HepG2 (cell line): ENCODE results near the gene KPNB1. TPM values are rescaled to one million over a fixed set of nuclear protein-coding genes. Genes with fewer than 3 reads are reported as not detected.

Source experiments
- CREBL2 ChIP-seq: sonication (generic); formaldehyde crosslinking; IDR thresholded peaks from 2 replicates; pipeline ENCODE4 v1.8.1; 2023; ENCODE audit warnings: missing genetic modification reagents, mild to moderate bottlenecking, borderline replicate concordance
- DR1 ChIP-seq: sonication (generic); formaldehyde crosslinking; IDR thresholded peaks from 2 replicates; pipeline ENCODE4 v1.8.0; 2021; ENCODE audit warnings: mild to moderate bottlenecking, missing genetic modification reagents, inconsistent platforms
- FOXC1 ChIP-seq: sonication (generic); formaldehyde crosslinking; IDR thresholded peaks from 2 replicates; pipeline ENCODE4 v1.8.0; 2022; ENCODE audit warnings: mild to moderate bottlenecking, missing genetic modification reagents, borderline replicate concordance
- HMGXB3 ChIP-seq: sonication (generic); formaldehyde crosslinking; IDR thresholded peaks from 2 replicates; pipeline ENCODE4 v1.4.0; 2020; ENCODE audit warnings: missing genetic modification reagents, borderline replicate concordance
- REL ChIP-seq: sonication (generic); formaldehyde crosslinking; conservative IDR thresholded peaks from 2 replicates; pipeline ENCODE4 v1.8.0; 2022; ENCODE audit warnings: mild to moderate bottlenecking, missing genetic modification reagents, moderate library complexity
- SNAPC4 ChIP-seq: sonication (generic); formaldehyde crosslinking; IDR thresholded peaks from 2 replicates; pipeline ENCODE4 v1.4.0; 2020; ENCODE audit warnings: mild to moderate bottlenecking, missing genetic modification reagents
- TAF15 ChIP-seq: fragments of 200-400 bp; formaldehyde crosslinking; IDR thresholded peaks from one replicate; pipeline ENCODE4 v1.6.1; 2018; ENCODE audit warnings: mild to moderate bottlenecking, low read depth, low read length; ENCODE audit not compliant: poor library complexity, severe bottlenecking
- ZFP82 ChIP-seq: sonication (generic); formaldehyde crosslinking; IDR thresholded peaks from 2 replicates; pipeline ENCODE4 v1.5.1; 2020; ENCODE audit warnings: mild to moderate bottlenecking, missing genetic modification reagents, borderline replicate concordance
- ZNF292 ChIP-seq: sonication (generic); formaldehyde crosslinking; IDR thresholded peaks from 2 replicates; pipeline ENCODE4 v1.8.1; 2022; ENCODE audit warnings: mild to moderate bottlenecking, low read depth, missing genetic modification reagents, borderline replicate concordance
- ZNF335 ChIP-seq: sonication (generic); formaldehyde crosslinking; IDR thresholded peaks from 2 replicates; pipeline ENCODE4 v1.4.0; 2020; ENCODE audit warnings: missing genetic modification reagents
- ZNF337 ChIP-seq: sonication (generic); formaldehyde crosslinking; IDR thresholded peaks from 2 replicates; pipeline ENCODE4 v1.5.1; 2020; ENCODE audit warnings: missing genetic modification reagents, low read depth, mild to moderate bottlenecking, borderline replicate concordance
- ZNF563 ChIP-seq: sonication (generic); formaldehyde crosslinking; IDR thresholded peaks from 2 replicates; pipeline ENCODE4 v1.8.0; 2022; ENCODE audit warnings: mild to moderate bottlenecking, moderate library complexity, missing genetic modification reagents
- ZNF766 ChIP-seq: sonication (generic); formaldehyde crosslinking; IDR thresholded peaks from 2 replicates; pipeline ENCODE4 v1.5.0; 2020; ENCODE audit warnings: missing genetic modification reagents, borderline replicate concordance
- polyA plus RNA-seq, 8 experiments: library from polyadenylated mRNA; depleted of rRNA in 3 of 8; stranded (reverse) in 7 of 8; unstranded in 1 of 8; fragments of >200 nt; fragmentation: Illumina TruSeq in 4 of 8; extraction: Trizol in 4 of 8; gene quantifications; 2 replicates each; pipeline versions ENCODE4 v1.2.1 to v1.2.3, GENCODE V29; 2011 to 2016; ENCODE audit warnings: low read depth in 4 of 8, missing spikeins in 1 of 8, mixed read lengths in 1 of 8; ENCODE audit not compliant: insufficient read depth in 1 of 8
- total RNA-seq, 5 experiments: library from RNA; depleted of rRNA; stranded (reverse); fragments of >200 nt; fragmentation: Illumina TruSeq; extraction: Trizol; gene quantifications; 2 replicates each; pipeline ENCODE4 v1.2.3, GENCODE V29; 2016; ENCODE audit warnings: low read depth in 1 of 5
- TF ChIP-seq, protein P1 (sequence below): sonication (generic); formaldehyde crosslinking; IDR thresholded peaks from 2 replicates; pipeline ENCODE4 v1.4.0; 2020; ENCODE audit warnings: missing genetic modification reagents

The KPNB1 gene
- total and polyA plus RNA-seq, 2 of the 13 experiments (the other 11 are each of a cell fraction or from before 2014, with no cell fraction given): 164 to 424 TPM

- TF ChIP-seq, protein P1, sequence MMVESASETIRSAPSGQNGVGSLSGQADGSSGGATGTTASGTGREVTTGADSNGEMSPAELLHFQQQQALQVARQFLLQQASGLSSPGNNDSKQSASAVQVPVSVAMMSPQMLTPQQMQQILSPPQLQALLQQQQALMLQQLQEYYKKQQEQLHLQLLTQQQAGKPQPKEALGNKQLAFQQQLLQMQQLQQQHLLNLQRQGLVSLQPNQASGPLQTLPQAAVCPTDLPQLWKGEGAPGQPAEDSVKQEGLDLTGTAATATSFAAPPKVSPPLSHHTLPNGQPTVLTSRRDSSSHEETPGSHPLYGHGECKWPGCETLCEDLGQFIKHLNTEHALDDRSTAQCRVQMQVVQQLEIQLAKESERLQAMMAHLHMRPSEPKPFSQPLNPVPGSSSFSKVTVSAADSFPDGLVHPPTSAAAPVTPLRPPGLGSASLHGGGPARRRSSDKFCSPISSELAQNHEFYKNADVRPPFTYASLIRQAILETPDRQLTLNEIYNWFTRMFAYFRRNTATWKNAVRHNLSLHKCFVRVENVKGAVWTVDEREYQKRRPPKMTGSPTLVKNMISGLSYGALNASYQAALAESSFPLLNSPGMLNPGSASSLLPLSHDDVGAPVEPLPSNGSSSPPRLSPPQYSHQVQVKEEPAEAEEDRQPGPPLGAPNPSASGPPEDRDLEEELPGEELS (CRISPR knock-in tag): 0 out of 2 replicates have a peak, but pooled peaks have one; percentile 26
- TF ChIP-seq REL (CRISPR knock-in tag) (no peak), ZNF766 (CRISPR knock-in tag) (no peak), HMGXB3 (CRISPR knock-in tag) (peak; percentile 87), ZNF337 (CRISPR knock-in tag) (0 out of 2 replicates have a peak, but pooled peaks have one; percentile 27), ZFP82 (CRISPR knock-in tag) (no peak), ZNF335 (CRISPR knock-in tag) (no peak), DR1 (CRISPR knock-in tag) (no peak), ZNF563 (peak; percentile 53; the same call in 1 of the 2 replicates), TAF15 (no peak), ZNF292 (CRISPR knock-in tag) (no peak), FOXC1 (CRISPR knock-in tag) (0 out of 2 replicates have a peak, but pooled peaks have one; percentile 17), SNAPC4 (CRISPR knock-in tag) (0 out of 2 replicates have a peak, but pooled peaks have one; percentile 30), CREBL2 (0 out of 2 replicates have a peak, but pooled peaks have one; percentile 28)
Observed at GRCh38 chr17:47650525-47651522, 1.1 kb downstream of the KPNB1 start (continued).
